ENCODE results near the gene DSN1.

GRCh38 chr20:36804425-36804824 lies 30.9 kb upstream of the DSN1 start:
- no peak for TF ChIP-seq CTCF (IDR thresholded peaks at IDR 0.05)
- TF ChIP-seq EZH2phosphoT487 (IDR thresholded peaks at IDR 0.05) = no peak
